ENCODE measurements around the gene ZNF827. TPM values are rescaled to one million over a fixed set of nuclear protein-coding genes. Genes with fewer than 3 reads are reported as not detected.

ZNF827 gene
- total RNA-seq, 1 donor from 2014 or later, result 9.4 TPM

GRCh38 chr4:145736241-145736831, 202.3 kb downstream of the ZNF827 start:
- peaks cover 35 to 41% (median 39%) of the 10 kb centered on the region in 3 donors for H3K4me1 ChIP-seq (ENCODE audit: control insufficient read depth in 3 of 3, insufficient read depth in 3 of 3, low read length in 3 of 3)
- H3K9me3 ChIP-seq (ENCODE audit: control insufficient read depth in 3 of 3, low read length in 3 of 3), result no peaks in the 10 kb centered on the region
- no peaks in the 10 kb centered on the region for H3K27me3 ChIP-seq (ENCODE audit: control insufficient read depth in 3 of 3, insufficient read depth in 3 of 3, low read length in 3 of 3)
- H3K36me3 ChIP-seq (ENCODE audit: control insufficient read depth in 3 of 3, insufficient read depth in 3 of 3, low read length in 3 of 3), result no peaks in the 10 kb centered on the region
- H3K4me3 ChIP-seq (ENCODE audit: low read length in 3 of 3), result peak overlapping the region in 2 of 3 donors; percentile 17 to 35
- peak overlapping the region; percentile 98 for H3K27ac ChIP-seq (ENCODE audit: low read depth, low read length)
- H3K9ac ChIP-seq (ENCODE audit: low read depth in 1 of 3, low read length in 3 of 3), result peak overlapping the region; percentile 22 to 65 (median 60)

GRCh38 chr4:145735827-145736226, 202.8 kb downstream of the ZNF827 start:
- peak overlapping the region; percentile 17 to 38 (median 35) for H3K4me3 ChIP-seq (ENCODE audit: low read length in 3 of 3)
- peak overlapping the region; percentile 22 to 65 (median 60) for H3K9ac ChIP-seq (ENCODE audit: low read depth in 1 of 3, low read length in 3 of 3)
- no peaks in the 10 kb centered on the region for H3K9me3 ChIP-seq (ENCODE audit: control insufficient read depth in 3 of 3, low read length in 3 of 3)
- no peaks in the 10 kb centered on the region for H3K36me3 ChIP-seq (ENCODE audit: control insufficient read depth in 3 of 3, insufficient read depth in 3 of 3, low read length in 3 of 3)
- peaks cover 37 to 46% (median 44%) of the 10 kb centered on the region in 3 donors for H3K4me1 ChIP-seq (ENCODE audit: control insufficient read depth in 3 of 3, insufficient read depth in 3 of 3, low read length in 3 of 3)
- H3K27ac ChIP-seq (ENCODE audit: low read depth, low read length), result peak overlapping the region; percentile 98
- H3K27me3 ChIP-seq (ENCODE audit: control insufficient read depth in 3 of 3, insufficient read depth in 3 of 3, low read length in 3 of 3), result no peaks in the 10 kb centered on the region

- H3K4me1 ChIP-seq (ENCODE audit: control insufficient read depth in 3 of 3, insufficient read depth in 3 of 3, low read length in 3 of 3), result peaks cover 37 to 49% (median 46%) of the 10 kb centered on the region in 3 donors
- peak overlapping the region; percentile 98 for H3K27ac ChIP-seq (ENCODE audit: low read depth, low read length)
Measured at GRCh38 chr4:145735347-145735675, 203.3 kb downstream of the ZNF827 start.

GRCh38 chr4:145734576-145735346, 203.9 kb downstream of the ZNF827 start:
- Histone ChIP-seq H3K27ac (ENCODE audit: low read depth, low read length) (peak overlapping the region; percentile 98), H3K9ac (ENCODE audit: low read depth in 1 of 3, low read length in 3 of 3) (peak overlapping the region; percentile 12 to 63 (median 62)), H3K9me3 (ENCODE audit: control insufficient read depth in 3 of 3, low read length in 3 of 3) (no peaks in the 10 kb centered on the region), H3K4me3 (ENCODE audit: low read length in 3 of 3) (peak overlapping the region; percentile 37 to 57 (median 38)), H3K36me3 (ENCODE audit: control insufficient read depth in 3 of 3, insufficient read depth in 3 of 3, low read length in 3 of 3) (no peaks in the 10 kb centered on the region), H3K27me3 (ENCODE audit: control insufficient read depth in 3 of 3, insufficient read depth in 3 of 3, low read length in 3 of 3) (no peaks in the 10 kb centered on the region), H3K4me1 (ENCODE audit: control insufficient read depth in 3 of 3, insufficient read depth in 3 of 3, low read length in 3 of 3) (peaks cover 37 to 49% (median 46%) of the 10 kb centered on the region in 3 donors)

More at GRCh38 chr4:145735347-145735675, 203.3 kb downstream of the ZNF827 start:
- H3K4me3 ChIP-seq (ENCODE audit: low read length in 3 of 3), result peak overlapping the region in 2 of 3 donors; percentile 33 to 57
- no peaks in the 10 kb centered on the region for H3K27me3 ChIP-seq (ENCODE audit: control insufficient read depth in 3 of 3, insufficient read depth in 3 of 3, low read length in 3 of 3)
- H3K9ac ChIP-seq (ENCODE audit: low read depth in 1 of 3, low read length in 3 of 3), result peak overlapping the region in 2 of 3 donors; percentile 12 to 48
- H3K36me3 ChIP-seq (ENCODE audit: control insufficient read depth in 3 of 3, insufficient read depth in 3 of 3, low read length in 3 of 3), result no peaks in the 10 kb centered on the region
- no peaks in the 10 kb centered on the region for H3K9me3 ChIP-seq (ENCODE audit: control insufficient read depth in 3 of 3, low read length in 3 of 3)

- Histone ChIP-seq H3K36me3 (ENCODE audit: control insufficient read depth in 3 of 3, insufficient read depth in 3 of 3, low read length in 3 of 3) (no peaks in the 10 kb centered on the region), H3K4me1 (ENCODE audit: control insufficient read depth in 3 of 3, insufficient read depth in 3 of 3, low read length in 3 of 3) (peaks cover 37 to 49% (median 46%) of the 10 kb centered on the region in 3 donors), H3K4me3 (ENCODE audit: low read length in 3 of 3) (peak overlapping the region; percentile 37 to 57 (median 38)), H3K27ac (ENCODE audit: low read depth, low read length) (peak overlapping the region; percentile 98), H3K9ac (ENCODE audit: low read depth in 1 of 3, low read length in 3 of 3) (peak overlapping the region in 2 of 3 donors; percentile 63 to 79), H3K27me3 (ENCODE audit: control insufficient read depth in 3 of 3, insufficient read depth in 3 of 3, low read length in 3 of 3) (no peaks in the 10 kb centered on the region), H3K9me3 (ENCODE audit: control insufficient read depth in 3 of 3, low read length in 3 of 3) (no peaks in the 10 kb centered on the region)
Measured at GRCh38 chr4:145734031-145734430, 204.6 kb downstream of the ZNF827 start.

DNA sequence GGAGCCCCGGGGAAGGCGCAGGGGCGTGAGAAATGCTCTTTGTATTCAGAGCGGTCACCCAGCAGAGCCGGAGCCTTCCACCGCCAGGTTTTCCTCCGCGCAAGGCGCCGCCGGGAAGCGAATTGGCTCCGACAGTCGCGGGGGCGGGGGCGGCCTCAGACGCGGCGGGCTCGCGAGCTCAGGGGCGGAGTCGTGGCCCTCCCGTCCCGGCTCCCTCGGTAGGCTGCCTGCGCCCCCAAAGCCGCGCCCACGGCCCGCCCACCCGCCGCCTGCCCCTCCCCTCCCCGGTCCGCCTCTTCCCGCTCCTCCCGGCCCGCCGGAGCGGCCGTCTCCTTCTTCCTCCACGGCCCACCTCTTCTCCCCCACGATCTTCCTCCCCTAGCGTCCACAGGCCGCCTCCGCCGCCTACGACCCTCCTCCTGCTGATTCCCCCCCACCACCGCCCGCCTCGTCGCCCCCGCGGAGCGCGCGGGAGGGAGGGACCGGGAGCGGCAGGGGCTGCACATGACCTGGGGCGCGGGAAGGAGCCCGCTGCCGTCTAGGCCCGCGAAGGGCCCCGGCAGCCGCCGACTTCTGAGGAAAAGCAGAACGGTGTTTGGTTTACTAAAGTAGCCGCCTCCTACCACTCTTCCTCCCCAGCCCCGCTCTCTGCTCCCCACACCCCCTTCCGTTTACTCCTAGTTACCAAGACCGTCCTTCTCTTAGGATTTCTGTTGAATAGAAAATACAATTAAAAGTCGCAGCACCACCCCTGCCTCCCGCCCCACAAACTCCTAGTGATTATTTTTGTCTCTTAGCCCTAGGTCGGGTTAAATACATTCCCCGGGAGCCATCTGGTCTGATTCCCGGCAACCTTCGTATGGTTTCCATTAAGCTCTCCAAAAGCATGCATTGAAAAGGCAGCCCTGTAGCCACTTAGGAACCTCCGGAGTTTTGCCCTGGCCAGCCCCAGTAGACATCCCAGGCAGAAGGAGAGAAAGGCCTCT, 205.4 kb downstream of the ZNF827 start:
- Histone ChIP-seq H3K27ac (ENCODE audit: low read depth, low read length) (peak overlapping the region; percentile 98), H3K9me3 (ENCODE audit: control insufficient read depth in 3 of 3, low read length in 3 of 3) (no peaks in the 10 kb centered on the region), H3K4me3 (ENCODE audit: low read length in 3 of 3) (peak overlapping the region; percentile 38 to 74 (median 65)), H3K27me3 (ENCODE audit: control insufficient read depth in 3 of 3, insufficient read depth in 3 of 3, low read length in 3 of 3) (no peaks in the 10 kb centered on the region), H3K36me3 (ENCODE audit: control insufficient read depth in 3 of 3, insufficient read depth in 3 of 3, low read length in 3 of 3) (no peaks in the 10 kb centered on the region), H3K4me1 (ENCODE audit: control insufficient read depth in 3 of 3, insufficient read depth in 3 of 3, low read length in 3 of 3) (peaks cover 37 to 49% (median 46%) of the 10 kb centered on the region in 3 donors), H3K9ac (ENCODE audit: low read depth in 1 of 3, low read length in 3 of 3) (peak overlapping the region; percentile 75 to 90 (median 87))

- Histone ChIP-seq H3K4me3 (ENCODE audit: low read length in 3 of 3) (peak overlapping the region; percentile 35 to 72 (median 49)), H3K4me1 (ENCODE audit: control insufficient read depth in 3 of 3, insufficient read depth in 3 of 3, low read length in 3 of 3) (peaks cover 37 to 49% (median 46%) of the 10 kb centered on the region in 3 donors), H3K9ac (ENCODE audit: low read depth in 1 of 3, low read length in 3 of 3) (peak overlapping the region; percentile 71 to 90 (median 87))
Measured at GRCh38 chr4:145732001-145732815, 206.4 kb downstream of the ZNF827 start.

GRCh38 chr4:145731028-145731427, 207.6 kb downstream of the ZNF827 start:
- no peaks in the 10 kb centered on the region for H3K27me3 ChIP-seq (ENCODE audit: control insufficient read depth in 3 of 3, insufficient read depth in 3 of 3, low read length in 3 of 3)
- H3K4me3 ChIP-seq (ENCODE audit: low read length in 3 of 3), result no peak overlapping the region
- H3K9ac ChIP-seq (ENCODE audit: low read depth in 1 of 3, low read length in 3 of 3), result no peak overlapping the region
- H3K9me3 ChIP-seq (ENCODE audit: control insufficient read depth in 3 of 3, low read length in 3 of 3), result no peaks in the 10 kb centered on the region
- H3K4me1 ChIP-seq (ENCODE audit: control insufficient read depth in 3 of 3, insufficient read depth in 3 of 3, low read length in 3 of 3), result peaks cover 27 to 37% (median 36%) of the 10 kb centered on the region in 3 donors
- H3K27ac ChIP-seq (ENCODE audit: low read depth, low read length), result peak overlapping the region; percentile 62
- H3K36me3 ChIP-seq (ENCODE audit: control insufficient read depth in 3 of 3, insufficient read depth in 3 of 3, low read length in 3 of 3), result no peaks in the 10 kb centered on the region

More at GRCh38 chr4:145732001-145732815, 206.4 kb downstream of the ZNF827 start:
- H3K36me3 ChIP-seq (ENCODE audit: control insufficient read depth in 3 of 3, insufficient read depth in 3 of 3, low read length in 3 of 3), result no peaks in the 10 kb centered on the region
- H3K9me3 ChIP-seq (ENCODE audit: control insufficient read depth in 3 of 3, low read length in 3 of 3), result no peaks in the 10 kb centered on the region
- H3K27me3 ChIP-seq (ENCODE audit: control insufficient read depth in 3 of 3, insufficient read depth in 3 of 3, low read length in 3 of 3), result no peaks in the 10 kb centered on the region
- peak overlapping the region; percentile 98 for H3K27ac ChIP-seq (ENCODE audit: low read depth, low read length)

DNA sequence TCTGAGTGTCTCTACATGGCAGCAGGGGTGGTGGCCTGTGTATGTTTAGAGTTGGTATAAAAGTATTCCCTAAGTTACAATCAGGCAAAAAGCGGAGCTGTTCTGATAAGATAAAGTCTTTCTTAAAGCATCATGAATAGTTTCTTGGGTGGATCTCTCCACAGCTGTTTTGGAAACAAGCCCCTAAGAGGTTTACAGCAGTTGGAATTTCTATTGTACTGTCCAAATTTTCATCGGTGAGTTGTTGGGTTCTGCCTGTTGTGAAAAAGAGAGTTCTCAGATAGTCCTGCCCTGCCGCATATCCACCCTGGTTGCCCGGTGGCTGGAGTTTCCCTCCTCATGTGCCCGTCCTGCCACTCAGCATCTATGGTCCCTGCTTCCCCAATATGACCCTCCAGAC, 208.6 kb downstream of the ZNF827 start:
- H3K4me1 ChIP-seq (ENCODE audit: control insufficient read depth in 3 of 3, insufficient read depth in 3 of 3, low read length in 3 of 3), result peaks cover 18 to 27% (median 25%) of the 10 kb centered on the region in 3 donors
- no peak overlapping the region for H3K4me3 ChIP-seq (ENCODE audit: low read length in 3 of 3)
- H3K27ac ChIP-seq (ENCODE audit: low read depth, low read length), result peak overlapping the region; percentile 62
- H3K9me3 ChIP-seq (ENCODE audit: control insufficient read depth in 3 of 3, low read length in 3 of 3), result no peaks in the 10 kb centered on the region
- H3K9ac ChIP-seq (ENCODE audit: low read depth in 1 of 3, low read length in 3 of 3), result no peak overlapping the region
- H3K27me3 ChIP-seq (ENCODE audit: control insufficient read depth in 3 of 3, insufficient read depth in 3 of 3, low read length in 3 of 3), result no peaks in the 10 kb centered on the region
- no peaks in the 10 kb centered on the region for H3K36me3 ChIP-seq (ENCODE audit: control insufficient read depth in 3 of 3, insufficient read depth in 3 of 3, low read length in 3 of 3)

Data from skeletal muscle tissue (tissue), 4 donors.